GM21367 (cell line): ENCODE measurements around the gene TEX14.

Experiments
- ATAC-seq: cut with Tn5 transposase; IDR thresholded peaks from one replicate; pipeline ENCODE4 v1.9.1; 2021; ENCODE audit not compliant: unreplicated experiment

Gene TEX14

GRCh38 chr17:58528443-58528842 lies 163.4 kb downstream of the TEX14 start:
- ATAC-seq: no peak

DNA sequence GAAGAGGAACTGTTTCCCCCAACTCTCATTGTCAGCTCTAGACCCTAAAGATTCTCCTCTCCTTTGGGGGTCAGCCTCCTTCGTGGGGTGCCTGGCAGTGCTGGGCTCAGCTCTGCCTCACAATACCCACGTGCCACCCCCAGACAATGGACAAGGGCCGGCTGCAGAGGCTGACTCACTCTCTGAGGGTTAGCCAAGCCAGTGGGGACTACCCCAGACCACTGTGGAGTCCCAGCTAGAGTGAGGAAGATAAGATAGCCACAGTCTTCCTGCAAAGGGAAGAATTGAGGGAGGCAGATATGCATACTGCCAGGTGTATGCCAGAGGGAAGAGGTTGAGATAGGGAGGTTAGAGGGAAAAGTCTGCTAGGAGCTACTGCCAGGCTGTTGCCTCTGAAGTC lies 163.9 kb downstream of the TEX14 start:
- no peak for ATAC-seq

DNA sequence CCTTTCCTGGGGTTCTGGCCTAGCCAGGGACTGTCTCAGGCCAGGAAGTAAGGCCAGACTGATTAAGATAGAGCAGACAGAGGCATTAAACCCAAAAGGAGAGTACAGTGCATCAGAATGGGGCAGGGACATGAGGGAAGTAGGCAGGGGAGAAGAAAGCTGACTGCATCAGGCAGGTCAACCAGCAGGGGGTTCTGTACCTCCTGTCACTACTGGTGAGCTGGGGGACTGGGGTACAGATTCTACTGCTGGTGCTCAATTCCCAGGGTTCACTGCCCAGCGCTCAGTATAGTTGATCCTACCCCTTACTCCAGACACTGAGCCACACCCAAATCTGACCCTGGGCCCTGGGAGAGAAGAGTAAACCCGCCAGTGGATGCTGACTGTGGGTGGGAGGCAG lies 164.5 kb downstream of the TEX14 start:
- no peak for ATAC-seq

GRCh38 chr17:58525239-58525638 lies 166.6 kb downstream of the TEX14 start:
- no peak for ATAC-seq

DNA sequence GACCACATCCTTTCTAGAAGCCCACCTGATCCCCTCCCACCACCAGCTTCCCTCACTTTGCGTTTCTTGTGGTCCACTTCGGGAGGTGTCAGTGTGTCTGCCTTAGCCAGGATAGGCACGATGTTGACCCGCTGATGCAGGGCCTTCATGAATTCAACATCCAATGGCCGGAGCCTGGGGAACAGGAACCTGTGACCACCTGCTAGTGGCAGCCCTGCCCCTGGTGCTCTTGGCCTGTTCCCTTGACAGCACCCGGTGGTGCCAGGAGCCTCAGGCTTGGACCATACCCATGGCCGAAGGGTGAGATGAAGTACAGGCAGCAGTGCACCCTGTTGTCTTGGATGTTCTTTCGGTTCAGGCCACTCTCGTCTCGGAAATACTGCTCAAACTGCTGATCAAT lies 170.2 kb downstream of the TEX14 start:
- no peak for ATAC-seq

DNA sequence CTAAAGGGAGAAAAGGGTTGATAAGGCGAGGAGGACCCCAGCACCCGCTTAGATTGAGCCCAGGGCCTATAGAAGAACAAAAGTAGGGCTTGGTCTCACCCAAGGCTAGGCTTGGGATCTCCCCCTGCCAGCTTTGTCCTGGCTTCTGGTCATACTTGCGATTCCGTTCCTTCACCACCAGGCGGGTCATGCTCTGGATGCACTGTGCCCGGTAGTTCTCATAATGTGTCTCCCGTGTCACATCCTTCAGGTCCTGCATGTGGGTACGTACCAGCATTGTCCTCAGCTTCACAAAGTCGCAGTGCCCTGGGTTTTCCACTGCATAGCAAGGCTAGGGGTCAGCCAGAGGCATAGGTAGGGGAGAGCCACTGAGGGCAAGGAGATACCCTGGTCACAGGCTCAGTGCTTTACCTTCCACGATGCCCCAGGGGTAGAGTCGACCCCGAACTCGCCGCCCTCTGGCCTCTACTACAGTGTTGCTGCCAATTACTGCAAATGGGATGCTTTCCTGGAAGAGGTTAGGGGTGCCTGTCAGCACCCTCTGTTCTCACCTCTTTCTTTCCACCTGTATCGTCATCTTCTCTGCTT lies 170.9 kb downstream of the TEX14 start:
- ATAC-seq: no peak

DNA sequence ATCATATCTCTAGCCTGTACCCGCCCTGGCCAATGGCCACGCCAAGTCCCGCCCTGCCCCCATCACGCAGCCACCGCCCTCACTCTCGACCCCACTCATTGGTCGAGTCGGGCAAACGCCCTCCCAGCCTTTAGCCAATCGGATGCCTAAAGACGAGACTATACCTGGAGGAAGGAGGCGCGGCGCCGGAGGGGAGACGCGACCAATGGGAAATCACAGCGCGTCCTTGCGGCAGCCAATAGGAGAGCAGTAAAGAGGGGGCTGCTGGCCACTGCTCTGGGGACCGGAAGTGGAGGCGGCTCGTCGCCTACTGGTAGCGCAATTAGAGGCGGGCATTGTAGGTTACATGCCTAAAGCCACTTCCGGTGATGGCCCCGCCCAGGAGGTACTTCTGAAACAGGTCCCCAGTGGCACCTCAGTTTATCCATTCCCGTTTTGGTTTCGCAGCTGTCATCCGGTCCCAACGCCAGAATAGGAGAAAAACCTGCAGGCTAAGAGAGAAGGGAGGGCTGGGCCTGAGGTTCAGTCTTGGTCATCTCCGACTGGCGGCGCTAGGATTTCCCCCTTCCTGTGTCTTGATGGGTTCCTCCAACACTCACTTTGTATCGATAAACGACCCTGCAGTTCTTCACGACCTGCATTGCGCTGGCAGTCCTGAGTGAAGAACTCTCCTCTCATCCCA lies 173.8 kb downstream of the TEX14 start:
- peak; percentile 73 for ATAC-seq

GRCh38 chr17:58517378-58517927 lies 174.4 kb downstream of the TEX14 start:
- ATAC-seq: no peak

GRCh38 chr17:58516644-58517377 lies 175.0 kb downstream of the TEX14 start:
- no peak for ATAC-seq

- no peak for ATAC-seq
Measured at GRCh38 chr17:58515286-58515685, 176.6 kb downstream of the TEX14 start.

DNA sequence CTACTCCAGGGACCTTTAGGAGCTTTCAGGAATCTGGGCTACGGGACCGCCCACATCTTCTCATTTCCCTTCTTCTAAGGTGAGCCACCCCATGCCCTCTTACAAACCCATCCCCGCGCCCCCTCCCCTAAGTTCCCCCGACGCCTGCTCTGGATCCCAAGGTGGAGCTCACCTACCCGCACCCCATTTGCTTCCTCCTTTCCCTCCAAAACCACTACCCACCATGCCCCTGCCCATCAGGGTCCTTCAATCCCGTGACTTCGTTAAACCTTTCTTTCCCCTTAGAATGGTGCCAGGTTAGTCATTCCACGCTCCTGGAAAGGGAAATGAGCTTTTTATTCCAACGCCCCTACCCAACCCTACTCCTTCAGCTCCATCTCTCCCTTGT lies 177.1 kb downstream of the TEX14 start:
- no peak for ATAC-seq

DNA sequence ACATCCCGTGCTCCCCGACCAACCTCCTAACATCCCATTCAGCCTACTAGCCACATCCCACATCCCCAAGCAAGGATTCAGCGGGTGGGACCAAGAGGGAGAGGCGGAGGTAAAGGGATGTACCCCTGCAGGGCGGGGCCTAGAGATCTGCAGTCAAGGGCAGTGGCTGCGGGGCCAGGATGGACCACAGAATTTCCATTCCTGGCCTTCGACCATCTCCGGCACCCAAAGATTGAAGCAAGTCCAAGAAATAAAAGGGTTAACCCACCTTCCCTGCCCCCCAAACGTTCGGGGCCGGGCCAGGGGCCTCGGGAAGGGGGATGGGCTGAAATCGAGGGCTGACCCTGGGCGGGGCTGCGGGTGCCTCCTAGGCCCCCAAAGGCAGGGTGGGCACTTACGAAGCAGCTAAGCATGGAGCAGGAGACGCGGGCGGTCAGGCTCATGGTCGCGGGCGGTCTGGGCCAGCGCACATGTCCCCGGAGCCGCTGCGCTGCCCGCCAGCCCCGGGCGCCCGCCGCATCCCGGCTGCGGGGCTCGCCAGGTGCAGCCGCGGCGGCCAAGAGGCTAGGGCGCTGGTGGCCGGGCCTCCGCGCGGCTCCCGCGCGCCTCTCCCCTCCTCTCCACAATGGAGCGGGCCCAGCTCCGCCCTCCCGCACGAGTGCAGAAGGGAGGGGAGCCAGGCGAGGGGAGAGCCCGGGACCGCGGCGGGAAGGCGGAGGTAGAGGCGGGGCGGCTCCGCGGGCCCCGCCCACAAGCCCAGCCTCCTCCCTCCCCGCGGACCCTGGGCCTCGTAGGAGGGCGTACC lies 177.7 kb downstream of the TEX14 start, which contains the start of gene MTMR4:
MTMR4 (minus strand) TSS at position 674 of the 805 bp plus-strand sequence; CDS start at position 443, 231 bp downstream.
- ATAC-seq: peak; percentile 16

DNA sequence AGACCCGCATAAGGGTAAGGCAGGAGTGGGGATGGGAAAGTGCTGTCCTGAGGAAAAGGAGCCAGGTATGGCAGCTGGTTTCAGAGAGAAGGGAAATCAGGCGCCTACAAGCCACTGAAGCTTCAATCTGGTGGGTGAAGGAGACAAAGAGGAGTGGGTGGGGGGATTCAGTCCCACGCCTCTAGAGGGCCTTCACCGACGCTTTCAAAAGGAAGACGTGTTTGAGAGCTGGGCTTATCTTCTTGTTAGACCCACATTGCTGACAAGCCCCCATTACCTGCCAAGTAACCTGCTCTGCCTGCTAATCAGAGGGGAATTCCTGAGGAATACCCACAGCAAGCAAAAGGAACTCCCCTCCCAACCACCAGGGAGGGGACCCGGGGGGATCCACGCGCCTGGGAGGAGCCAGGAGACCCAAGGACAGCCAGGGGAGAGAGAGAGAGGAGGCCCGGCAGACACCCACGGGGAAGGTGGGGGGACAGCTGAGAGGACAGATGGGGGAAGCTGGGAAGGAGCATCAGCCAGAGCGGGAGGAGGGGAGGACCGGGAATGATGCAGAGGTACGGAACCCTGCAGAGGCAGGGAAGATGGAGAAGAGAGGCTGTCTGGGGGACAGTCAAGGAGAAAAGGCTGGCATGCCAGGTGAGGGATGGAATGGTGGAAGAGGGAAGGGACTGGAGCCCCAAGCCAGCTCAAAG lies 178.4 kb downstream of the TEX14 start:
- no peak for ATAC-seq

GRCh38 chr17:58510075-58510474 lies 181.8 kb downstream of the TEX14 start:
- ATAC-seq: no peak

GRCh38 chr17:58508341-58509067 lies 183.3 kb downstream of the TEX14 start:
- no peak for ATAC-seq

DNA sequence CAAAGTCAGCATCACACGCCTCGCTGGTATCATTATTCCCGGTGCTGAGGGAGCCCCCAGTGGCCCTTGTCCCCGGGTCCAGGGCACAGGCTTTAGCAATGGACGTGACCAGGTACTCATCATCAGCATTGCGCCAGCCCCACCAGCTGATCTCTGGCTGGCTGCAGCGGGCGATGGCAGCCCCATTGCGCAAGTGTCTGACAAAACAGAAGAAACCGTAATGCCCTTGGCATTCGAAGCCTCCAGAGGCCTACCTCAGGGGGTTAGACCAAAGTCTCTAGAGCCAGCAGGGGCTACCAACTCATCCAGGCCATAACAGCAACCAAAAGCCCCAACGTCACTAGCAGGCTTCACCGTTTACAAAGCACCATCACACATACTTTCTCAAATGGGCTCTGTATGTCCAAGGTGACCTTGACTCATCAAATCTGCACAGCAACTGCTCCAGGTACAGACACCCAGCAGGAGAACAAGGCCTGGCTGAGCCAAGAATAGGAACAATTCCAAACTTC lies 184.7 kb downstream of the TEX14 start:
- no peak for ATAC-seq
